K562 (cell line): ENCODE results near the gene WDR62. TPM values are rescaled to one million over a fixed set of nuclear protein-coding genes. Genes with fewer than 3 reads are reported as not detected.

ENCODE experiments used
- ATAC-seq: fragments of 200-7000 bp; cut with Tn5 transposase; 3 replicates; pipeline ENCODE4 v1.9.1; 2020; ENCODE audit warnings: moderate library complexity
- BruUV-seq: library from RNA; stranded (reverse); fragments of 400-500 nt; replicated peaks from 2 replicates; lab custom pipeline; 2021; lab: Mats Ljungman, UMichigan
- CTCF ChIA-PET: fragments of 300-600 bp; formaldehyde crosslinking; extraction: SDS; loops from one replicate; lab custom pipeline; 2021; ENCODE audit warnings: low intra/inter-chr PET ratio; lab: Yijun Ruan, JAX
- POLR2A ChIA-PET: fragments of 300-600, 350-650 bp; sonication (Branson Sonifier 250); formaldehyde crosslinking; extraction: SDS; loops from one replicate; lab custom pipeline; 2021; ENCODE audit warnings: antibody characterized with exemption, inconsistent platforms; lab: Yijun Ruan, JAX
- DNase-seq, 4 experiments: peaks; one replicate each; pipeline versions ENCODE4 v3.0.0 to v3.0.0-alpha.2; 2011 to 2018; ENCODE audit warnings: low spot score in 3 of 4, mixed read lengths in 3 of 4; ENCODE audit errors: extremely low read depth in 1 of 4
- FAIRE-seq: peaks from 2 replicates; lab custom pipeline; 2011; peaks lifted over from hg19 to GRCh38; lab: Jason Lieb, UNC
- H2AFZ ChIP-seq: 2 replicates; pipeline ENCODE4 v1.6.0; 2011; ENCODE audit warnings: low read depth, low read length, control low read depth, inconsistent platforms
- H3K27ac ChIP-seq: fragments of 200-600 bp; 3 replicates; pipeline ENCODE4 v1.8.0; 2011; ENCODE audit warnings: low read depth, mild to moderate bottlenecking, control low read depth, inconsistent platforms, low read length, moderate library complexity, mixed read lengths; ENCODE audit errors: extremely low read depth
- H3K27me3 ChIP-seq, 2 experiments: fragments of 300-600 bp in 1 of 2; 2 replicates in 1 of 2; 3 replicates in 1 of 2; pipeline versions ENCODE4 v1.6.0 to v1.8.0; 2011; ENCODE audit warnings: inconsistent platforms in 2 of 2, low read length in 2 of 2, mild to moderate bottlenecking in 1 of 2, mixed read lengths in 1 of 2, moderate library complexity in 1 of 2; ENCODE audit not compliant: control insufficient read depth in 2 of 2, insufficient read depth in 2 of 2
- H3K36me3 ChIP-seq: fragments of 300-600 bp; 3 replicates; pipeline ENCODE4 v1.8.0; 2011; ENCODE audit warnings: mild to moderate bottlenecking, low read length, inconsistent platforms; ENCODE audit not compliant: control insufficient read depth, insufficient read depth
- H3K4me1 ChIP-seq, 2 experiments: fragments of 200-600 bp in 1 of 2; replicated peaks in 1 of 2; 2 replicates in 1 of 2; 3 replicates in 1 of 2; pipeline versions ENCODE4 v1.5.1 to v1.8.0; 2011; ENCODE audit warnings: inconsistent platforms in 2 of 2, low read length in 2 of 2, mild to moderate bottlenecking in 1 of 2, mixed read lengths in 1 of 2, moderate library complexity in 1 of 2; ENCODE audit not compliant: control insufficient read depth in 2 of 2, insufficient read depth in 2 of 2
- H3K4me2 ChIP-seq: 2 replicates; pipeline ENCODE4 v1.6.1; 2011; ENCODE audit warnings: low read length, control low read depth, inconsistent platforms, mixed read lengths; ENCODE audit not compliant: insufficient read depth
- H3K4me3 ChIP-seq: fragments of 200-600 bp; sonication (generic), shearing (Covaris generic); 2 replicates; pipeline ENCODE4 v1.5.1; 2016; ENCODE audit warnings: control low read depth, inconsistent platforms
- H3K79me2 ChIP-seq: fragments of 200-600 bp; 3 replicates; pipeline ENCODE4 v1.8.0; 2011; ENCODE audit warnings: low read length, inconsistent platforms; ENCODE audit not compliant: control insufficient read depth, insufficient read depth
- H3K9ac ChIP-seq, 2 experiments: 2 replicates each; pipeline versions ENCODE4 v1.6.0 to v1.6.1; 2011; ENCODE audit warnings: low read depth in 2 of 2, low read length in 2 of 2, control low read depth in 1 of 2, inconsistent platforms in 1 of 2, mild to moderate bottlenecking in 1 of 2, mixed read lengths in 1 of 2; ENCODE audit not compliant: insufficient read depth in 1 of 2
- H3K9me1 ChIP-seq: one replicate; pipeline ENCODE4 v1.6.0; 2011; ENCODE audit warnings: inconsistent platforms, mild to moderate bottlenecking, low read length, moderate library complexity; ENCODE audit not compliant: control insufficient read depth, insufficient read depth
- H3K9me3 ChIP-seq: replicated peaks from 2 replicates; pipeline ENCODE4 v1.5.1; 2011; ENCODE audit warnings: low read depth, low read length, inconsistent platforms; ENCODE audit not compliant: control insufficient read depth, insufficient read depth
- H4K20me1 ChIP-seq: replicated peaks from 2 replicates; pipeline ENCODE4 v1.6.1; 2011; ENCODE audit warnings: low read length, inconsistent platforms, mixed read lengths; ENCODE audit not compliant: control insufficient read depth, insufficient read depth
- ARID1B ChIP-seq: fragments of 450-650 bp; IDR thresholded peaks from 2 replicates; pipeline ENCODE4 v1.6.1; 2016; ENCODE audit warnings: antibody characterized with exemption, mild to moderate bottlenecking, inconsistent platforms
- CHCHD3 ChIP-seq: fragments of 250-450 bp; sonication (Bioruptor Pico); IDR thresholded peaks from 2 replicates; pipeline ENCODE4 v2.1.2; 2022; ENCODE audit warnings: mild to moderate bottlenecking
- MAFG ChIP-seq: fragments of 450-650 bp; conservative IDR thresholded peaks from 2 replicates; pipeline ENCODE4 v1.6.1; 2016; ENCODE audit warnings: missing genetic modification characterization, missing compliant biosample characterization
- NR2C2 ChIP-seq, 2 experiments: fragments of 200-800 bp in 1 of 2; sonication (Bioruptor generic) in 1 of 2; sonication (generic) in 1 of 2; formaldehyde crosslinking in 1 of 2; IDR thresholded peaks; 2 replicates each; pipeline versions ENCODE4 v1.6.1 to v1.8.0; 2016 to 2022; ENCODE audit warnings: mild to moderate bottlenecking in 1 of 2, missing compliant biosample characterization in 1 of 2, missing genetic modification characterization in 1 of 2, missing genetic modification reagents in 1 of 2
- SMC3 ChIP-seq: conservative IDR thresholded peaks from 2 replicates; pipeline ENCODE4 v1.6.1; 2011; ENCODE audit warnings: low read depth, low read length, improper control_type of control experiment; ENCODE audit not compliant: insufficient read depth
- TCFL5 ChIP-seq: fragments of 250-450 bp; sonication (Bioruptor Pico); conservative IDR thresholded peaks from 2 replicates; pipeline ENCODE4 v1.6.1; 2021; ENCODE audit warnings: mild to moderate bottlenecking, moderate library complexity, matching md5 sums
- ZNF324 ChIP-seq: fragments of 250-450 bp; sonication (Bioruptor Pico); IDR thresholded peaks from 2 replicates; pipeline ENCODE4 v1.4.0; 2020; ENCODE audit warnings: mild to moderate bottlenecking
- WGBS: fragments of 100-300 bp; shearing (Covaris generic); methylation state at CpG from one replicate; pipeline ENCODE4 v1.1.6; 2016; ENCODE audit warnings: low coverage, mixed read lengths; ENCODE audit not compliant: insufficient coverage; ENCODE audit errors: missing lambda C conversion rate; 5-methylcytosine and 5-hydroxymethylcytosine counted together
- in situ Hi-C: fragments of 300-500 bp; cut with MboI; formaldehyde crosslinking; loops from 4 replicates; pipeline ENCODE4 v1.15.0; 2018; ENCODE audit warnings: inconsistent platforms, mixed read lengths
- intact Hi-C: fragments of 100-400 bp; cut with micrococcal nuclease; formaldehyde crosslinking; loops from 2 replicates; pipeline ENCODE4 v1.14.2; 2022
- polyA plus RNA-seq, 8 experiments: library from polyadenylated mRNA; depleted of rRNA in 4 of 8; stranded (reverse) in 5 of 8; unstranded in 3 of 8; fragments of >200 nt; fragmentation: Nextera tagmentation in 2 of 8; fragmentation: Illumina TruSeq in 1 of 8; extraction: Ambion mirVana in 2 of 8; extraction: Trizol in 1 of 8; gene quantifications; 2 replicates each; pipeline versions ENCODE4 v1.2.1 to v1.2.3, GENCODE V29; 2011 to 2014; ENCODE audit warnings: inconsistent platforms in 1 of 8, missing spikeins in 1 of 8
- total RNA-seq, 7 experiments: library from RNA; depleted of rRNA in 6 of 7; stranded (reverse); fragments of >200 nt in 6 of 7; fragmentation: Illumina TruSeq in 2 of 7; extraction: Trizol in 2 of 7; gene quantifications; 2 replicates each; pipeline versions ENCODE4 v1.2.1 to v1.2.3, GENCODE V29; 2011 to 2021; ENCODE audit warnings: low replicate concordance in 1 of 7
- TF ChIP-seq, protein P1 (sequence below): sonication (generic); formaldehyde crosslinking; IDR thresholded peaks from 2 replicates; pipeline ENCODE4 v1.8.1; 2023; ENCODE audit warnings: mild to moderate bottlenecking, missing genetic modification reagents
- TF ChIP-seq, protein P2 (sequence below): sonication (generic); formaldehyde crosslinking; IDR thresholded peaks from 2 replicates; pipeline ENCODE4 v1.8.1; 2023; ENCODE audit warnings: missing genetic modification reagents, mild to moderate bottlenecking, borderline replicate concordance
- TF ChIP-seq, protein P3 (sequence below): fragments of 200-800 bp; sonication (Bioruptor generic); IDR thresholded peaks from 2 replicates; pipeline ENCODE4 v1.6.1; 2016; ENCODE audit warnings: missing genetic modification characterization, missing compliant biosample characterization

The WDR62 gene
- total and polyA plus RNA-seq, 9 of the 15 experiments (the other 6 are each of a cell fraction or from before 2014, with no cell fraction given), result 0.35 to 32.8 (median 14.4) TPM

DNA sequence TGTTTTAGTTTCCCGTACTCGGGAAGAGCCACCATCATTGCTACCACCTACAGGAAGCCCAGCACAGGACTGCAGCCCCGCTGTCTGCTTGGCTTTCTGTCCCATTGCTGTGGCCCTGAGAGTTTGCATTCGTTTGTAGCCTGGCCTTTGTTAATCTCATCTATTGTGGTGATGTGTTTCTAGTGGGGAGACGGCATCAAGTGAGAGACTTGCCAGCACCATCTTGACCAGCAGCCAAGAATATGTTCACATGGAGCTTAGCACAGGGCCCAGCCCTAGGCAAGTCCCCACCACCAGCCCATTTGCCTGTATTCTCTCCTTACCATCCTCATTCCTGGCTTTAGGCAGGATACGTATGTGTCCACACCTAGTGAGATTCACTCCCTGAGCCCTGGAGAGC lies 39.0 kb downstream of the WDR62 start:
- POLR2A ChIA-PET, result interaction anchor here (0.6 kb wide), 1 partner anchor 1024 kb away, joined by 3 read pairs; no protein-coding TSS in a partner anchor
- H3K9ac ChIP-seq, result no peak overlapping the region; a peak in 1 of 4 replicates
- ATAC-seq, result no peak
- H3K36me3 ChIP-seq, result peaks cover 83% of the 10 kb centered on the region
- no peaks in the 10 kb centered on the region for H3K9me3 ChIP-seq
- no peaks in the 10 kb centered on the region for H3K79me2 ChIP-seq
- H3K4me2 ChIP-seq, result no peak overlapping the region
- WGBS, result 95% methylated on average over 6 of the region's 6 CpGs
- CTCF ChIA-PET, result no interaction called here
- intact Hi-C loops, result no loop called here
- no TSS peak for BruUV-seq
- peaks cover 2% of the 10 kb centered on the region for H3K9me1 ChIP-seq
- DNase-seq, result no peak
- in situ Hi-C loops, result no loop called here
- H4K20me1 ChIP-seq, result no peaks in the 10 kb centered on the region
- no peak overlapping the region for H2AFZ ChIP-seq
- FAIRE-seq, result no peak
- H3K27me3 ChIP-seq, result no peaks in the 10 kb centered on the region
- H3K4me1 ChIP-seq, result no peaks in the 10 kb centered on the region
- H3K4me3 ChIP-seq, result no peak overlapping the region
- no peak overlapping the region for H3K27ac ChIP-seq
- TF ChIP-seq TCFL5 (no peak), SMC3 (no peak), MAFG (tag) (no peak), NR2C2 (CRISPR knock-in tag; IDR thresholded peaks at IDR 0.05) (no peak), NR2C2 (tag; IDR thresholded peaks at IDR 0.05) (no peak), CHCHD3 (CRISPR knock-in tag) (no peak), ZNF324 (CRISPR knock-in tag) (no peak), ARID1B (no peak)
- TF ChIP-seq, protein P1, sequence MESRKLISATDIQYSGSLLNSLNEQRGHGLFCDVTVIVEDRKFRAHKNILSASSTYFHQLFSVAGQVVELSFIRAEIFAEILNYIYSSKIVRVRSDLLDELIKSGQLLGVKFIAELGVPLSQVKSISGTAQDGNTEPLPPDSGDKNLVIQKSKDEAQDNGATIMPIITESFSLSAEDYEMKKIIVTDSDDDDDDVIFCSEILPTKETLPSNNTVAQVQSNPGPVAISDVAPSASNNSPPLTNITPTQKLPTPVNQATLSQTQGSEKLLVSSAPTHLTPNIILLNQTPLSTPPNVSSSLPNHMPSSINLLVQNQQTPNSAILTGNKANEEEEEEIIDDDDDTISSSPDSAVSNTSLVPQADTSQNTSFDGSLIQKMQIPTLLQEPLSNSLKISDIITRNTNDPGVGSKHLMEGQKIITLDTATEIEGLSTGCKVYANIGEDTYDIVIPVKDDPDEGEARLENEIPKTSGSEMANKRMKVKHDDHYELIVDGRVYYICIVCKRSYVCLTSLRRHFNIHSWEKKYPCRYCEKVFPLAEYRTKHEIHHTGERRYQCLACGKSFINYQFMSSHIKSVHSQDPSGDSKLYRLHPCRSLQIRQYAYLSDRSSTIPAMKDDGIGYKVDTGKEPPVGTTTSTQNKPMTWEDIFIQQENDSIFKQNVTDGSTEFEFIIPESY (CRISPR knock-in tag), result no peak
- TF ChIP-seq, protein P2, sequence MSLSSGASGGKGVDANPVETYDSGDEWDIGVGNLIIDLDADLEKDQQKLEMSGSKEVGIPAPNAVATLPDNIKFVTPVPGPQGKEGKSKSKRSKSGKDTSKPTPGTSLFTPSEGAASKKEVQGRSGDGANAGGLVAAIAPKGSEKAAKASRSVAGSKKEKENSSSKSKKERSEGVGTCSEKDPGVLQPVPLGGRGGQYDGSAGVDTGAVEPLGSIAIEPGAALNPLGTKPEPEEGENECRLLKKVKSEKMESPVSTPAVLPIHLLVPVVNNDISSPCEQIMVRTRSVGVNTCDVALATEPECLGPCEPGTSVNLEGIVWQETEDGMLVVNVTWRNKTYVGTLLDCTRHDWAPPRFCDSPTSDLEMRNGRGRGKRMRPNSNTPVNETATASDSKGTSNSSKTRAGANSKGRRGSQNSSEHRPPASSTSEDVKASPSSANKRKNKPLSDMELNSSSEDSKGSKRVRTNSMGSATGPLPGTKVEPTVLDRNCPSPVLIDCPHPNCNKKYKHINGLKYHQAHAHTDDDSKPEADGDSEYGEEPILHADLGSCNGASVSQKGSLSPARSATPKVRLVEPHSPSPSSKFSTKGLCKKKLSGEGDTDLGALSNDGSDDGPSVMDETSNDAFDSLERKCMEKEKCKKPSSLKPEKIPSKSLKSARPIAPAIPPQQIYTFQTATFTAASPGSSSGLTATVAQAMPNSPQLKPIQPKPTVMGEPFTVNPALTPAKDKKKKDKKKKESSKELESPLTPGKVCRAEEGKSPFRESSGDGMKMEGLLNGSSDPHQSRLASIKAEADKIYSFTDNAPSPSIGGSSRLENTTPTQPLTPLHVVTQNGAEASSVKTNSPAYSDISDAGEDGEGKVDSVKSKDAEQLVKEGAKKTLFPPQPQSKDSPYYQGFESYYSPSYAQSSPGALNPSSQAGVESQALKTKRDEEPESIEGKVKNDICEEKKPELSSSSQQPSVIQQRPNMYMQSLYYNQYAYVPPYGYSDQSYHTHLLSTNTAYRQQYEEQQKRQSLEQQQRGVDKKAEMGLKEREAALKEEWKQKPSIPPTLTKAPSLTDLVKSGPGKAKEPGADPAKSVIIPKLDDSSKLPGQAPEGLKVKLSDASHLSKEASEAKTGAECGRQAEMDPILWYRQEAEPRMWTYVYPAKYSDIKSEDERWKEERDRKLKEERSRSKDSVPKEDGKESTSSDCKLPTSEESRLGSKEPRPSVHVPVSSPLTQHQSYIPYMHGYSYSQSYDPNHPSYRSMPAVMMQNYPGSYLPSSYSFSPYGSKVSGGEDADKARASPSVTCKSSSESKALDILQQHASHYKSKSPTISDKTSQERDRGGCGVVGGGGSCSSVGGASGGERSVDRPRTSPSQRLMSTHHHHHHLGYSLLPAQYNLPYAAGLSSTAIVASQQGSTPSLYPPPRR (CRISPR knock-in tag), result no peak
- TF ChIP-seq, protein P3, sequence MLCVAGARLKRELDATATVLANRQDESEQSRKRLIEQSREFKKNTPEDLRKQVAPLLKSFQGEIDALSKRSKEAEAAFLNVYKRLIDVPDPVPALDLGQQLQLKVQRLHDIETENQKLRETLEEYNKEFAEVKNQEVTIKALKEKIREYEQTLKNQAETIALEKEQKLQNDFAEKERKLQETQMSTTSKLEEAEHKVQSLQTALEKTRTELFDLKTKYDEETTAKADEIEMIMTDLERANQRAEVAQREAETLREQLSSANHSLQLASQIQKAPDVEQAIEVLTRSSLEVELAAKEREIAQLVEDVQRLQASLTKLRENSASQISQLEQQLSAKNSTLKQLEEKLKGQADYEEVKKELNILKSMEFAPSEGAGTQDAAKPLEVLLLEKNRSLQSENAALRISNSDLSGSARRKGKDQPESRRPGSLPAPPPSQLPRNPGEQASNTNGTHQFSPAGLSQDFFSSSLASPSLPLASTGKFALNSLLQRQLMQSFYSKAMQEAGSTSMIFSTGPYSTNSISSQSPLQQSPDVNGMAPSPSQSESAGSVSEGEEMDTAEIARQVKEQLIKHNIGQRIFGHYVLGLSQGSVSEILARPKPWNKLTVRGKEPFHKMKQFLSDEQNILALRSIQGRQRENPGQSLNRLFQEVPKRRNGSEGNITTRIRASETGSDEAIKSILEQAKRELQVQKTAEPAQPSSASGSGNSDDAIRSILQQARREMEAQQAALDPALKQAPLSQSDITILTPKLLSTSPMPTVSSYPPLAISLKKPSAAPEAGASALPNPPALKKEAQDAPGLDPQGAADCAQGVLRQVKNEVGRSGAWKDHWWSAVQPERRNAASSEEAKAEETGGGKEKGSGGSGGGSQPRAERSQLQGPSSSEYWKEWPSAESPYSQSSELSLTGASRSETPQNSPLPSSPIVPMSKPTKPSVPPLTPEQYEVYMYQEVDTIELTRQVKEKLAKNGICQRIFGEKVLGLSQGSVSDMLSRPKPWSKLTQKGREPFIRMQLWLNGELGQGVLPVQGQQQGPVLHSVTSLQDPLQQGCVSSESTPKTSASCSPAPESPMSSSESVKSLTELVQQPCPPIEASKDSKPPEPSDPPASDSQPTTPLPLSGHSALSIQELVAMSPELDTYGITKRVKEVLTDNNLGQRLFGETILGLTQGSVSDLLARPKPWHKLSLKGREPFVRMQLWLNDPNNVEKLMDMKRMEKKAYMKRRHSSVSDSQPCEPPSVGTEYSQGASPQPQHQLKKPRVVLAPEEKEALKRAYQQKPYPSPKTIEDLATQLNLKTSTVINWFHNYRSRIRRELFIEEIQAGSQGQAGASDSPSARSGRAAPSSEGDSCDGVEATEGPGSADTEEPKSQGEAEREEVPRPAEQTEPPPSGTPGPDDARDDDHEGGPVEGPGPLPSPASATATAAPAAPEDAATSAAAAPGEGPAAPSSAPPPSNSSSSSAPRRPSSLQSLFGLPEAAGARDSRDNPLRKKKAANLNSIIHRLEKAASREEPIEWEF, result no peak
